Neural cell (in vitro differentiated cells): ENCODE results near the gene PDE11A. TPM values are rescaled to one million over a fixed set of nuclear protein-coding genes. Genes with fewer than 3 reads are reported as not detected.

Experiments
- H2AFZ ChIP-seq: fragments of 200-600, 300-800 bp; sonication (generic), shearing (Covaris generic); 2 replicates; pipeline ENCODE4 v1.6.0; 2014; ENCODE audit warnings: low read depth, mild to moderate bottlenecking, antibody characterized with exemption, low read length, moderate library complexity
- H3F3A ChIP-seq: fragments of 200-600 bp; shearing (Covaris generic); 2 replicates; pipeline ENCODE4 v1.6.1; 2016; ENCODE audit warnings: mild to moderate bottlenecking, moderate library complexity, mixed read lengths, antibody characterized with exemption, low read length; ENCODE audit not compliant: insufficient read depth, poor library complexity, severe bottlenecking
- H3K27ac ChIP-seq: fragments of 200-600, 300-800 bp; sonication (generic), shearing (Covaris generic); 2 replicates; pipeline ENCODE4 v1.5.1; 2014; ENCODE audit warnings: mild to moderate bottlenecking, low read length, moderate library complexity
- H3K27me3 ChIP-seq: fragments of 300-800, 200-600 bp; sonication (generic), shearing (Covaris generic); 2 replicates; pipeline ENCODE4 v1.6.0; 2014; ENCODE audit warnings: mild to moderate bottlenecking, low read depth, low read length, moderate library complexity; ENCODE audit not compliant: insufficient read depth
- H3K36me3 ChIP-seq: fragments of 300-800, 200-600 bp; sonication (generic), shearing (Covaris generic); 2 replicates; pipeline ENCODE4 v1.5.1; 2014; ENCODE audit warnings: mild to moderate bottlenecking, antibody characterized with exemption, low read length, moderate library complexity; ENCODE audit not compliant: insufficient read depth
- H3K4me2 ChIP-seq: fragments of 300-800, 200-600 bp; sonication (generic), shearing (Covaris generic); 2 replicates; pipeline ENCODE4 v1.6.0; 2014; ENCODE audit warnings: mild to moderate bottlenecking, low read length
- H3K4me3 ChIP-seq: fragments of 300-800, 200-600 bp; sonication (generic), shearing (Covaris generic); 2 replicates; pipeline ENCODE4 v1.5.1; 2014; ENCODE audit warnings: mild to moderate bottlenecking, low read length, moderate library complexity
- H3K79me2 ChIP-seq: fragments of 200-600 bp; shearing (Covaris generic); replicated peaks from 2 replicates; pipeline ENCODE4 v1.6.0; 2014; ENCODE audit warnings: mild to moderate bottlenecking, low read length, moderate library complexity; ENCODE audit not compliant: insufficient read depth
- H3K9ac ChIP-seq: fragments of 300-800, 200-600 bp; sonication (generic), shearing (Covaris generic); 2 replicates; pipeline ENCODE4 v1.6.1; 2016; ENCODE audit warnings: mild to moderate bottlenecking, low read length, mixed read lengths
- H3K9me2 ChIP-seq: fragments of 200-600 bp; shearing (Covaris generic); 2 replicates; pipeline ENCODE4 v1.6.1; 2016; ENCODE audit warnings: mild to moderate bottlenecking, low read length, mixed read lengths; ENCODE audit not compliant: insufficient read depth
- H3K9me3 ChIP-seq: fragments of 200-600, 300-800 bp; sonication (generic), shearing (Covaris generic); 2 replicates; pipeline ENCODE4 v1.6.1; 2016; ENCODE audit warnings: mild to moderate bottlenecking, mixed run types, low read length, moderate library complexity, mixed read lengths
- H4K20me1 ChIP-seq: fragments of 200-600 bp; shearing (Covaris generic); 2 replicates; pipeline ENCODE4 v1.6.1; 2016; ENCODE audit warnings: mild to moderate bottlenecking, mixed run types; ENCODE audit not compliant: insufficient read depth
- CTCF ChIP-seq: fragments of 450-650 bp; IDR thresholded peaks from 2 replicates; pipeline ENCODE4 v1.5.1; 2014; ENCODE audit warnings: antibody characterized with exemption, mild to moderate bottlenecking, moderate library complexity; ENCODE audit not compliant: poor library complexity, severe bottlenecking
- EP300 ChIP-seq: fragments of 450-650 bp; conservative IDR thresholded peaks from 2 replicates; pipeline ENCODE4 v1.6.1; 2014; ENCODE audit warnings: antibody characterized with exemption, mild to moderate bottlenecking, moderate library complexity; ENCODE audit not compliant: poor library complexity, severe bottlenecking
- EZH2 ChIP-seq: fragments of 200-600, 300-800 bp; shearing (Covaris generic), sonication (generic); IDR thresholded peaks from 2 replicates; pipeline ENCODE4 v1.6.1; 2014; ENCODE audit warnings: antibody characterized with exemption, low read length, borderline replicate concordance, mild to moderate bottlenecking; ENCODE audit not compliant: insufficient read depth, poor library complexity, severe bottlenecking
- MXI1 ChIP-seq: fragments of 450-650 bp; conservative IDR thresholded peaks from 2 replicates; pipeline ENCODE4 v1.6.1; 2014; ENCODE audit warnings: antibody characterized with exemption, mild to moderate bottlenecking; ENCODE audit not compliant: poor library complexity, severe bottlenecking
- POLR2AphosphoS5 ChIP-seq: IDR thresholded peaks from 2 replicates; pipeline ENCODE4 v1.6.1; 2012
- RAD21 ChIP-seq: fragments of 450-650 bp; conservative IDR thresholded peaks from 2 replicates; pipeline ENCODE4 v1.6.1; 2014; ENCODE audit warnings: antibody characterized with exemption, mild to moderate bottlenecking, moderate library complexity
- SMC3 ChIP-seq: fragments of 450-650 bp; conservative IDR thresholded peaks from 2 replicates; pipeline ENCODE4 v1.6.1; 2014; ENCODE audit warnings: antibody characterized with exemption, mild to moderate bottlenecking, moderate library complexity; ENCODE audit not compliant: poor library complexity
- TAF1 ChIP-seq: IDR thresholded peaks from 2 replicates; pipeline ENCODE4 v1.6.1; 2012; ENCODE audit warnings: low read depth
- polyA plus RNA-seq: library from polyadenylated mRNA; depleted of rRNA; stranded (reverse); fragments of >200 nt; gene quantifications from 2 replicates; pipeline ENCODE4 v1.2.3, GENCODE V29; 2014
- TF ChIP-seq, protein P1 (sequence below): IDR thresholded peaks from 2 replicates; pipeline ENCODE4 v1.6.1; 2012; ENCODE audit warnings: borderline replicate concordance

PDE11A gene
- polyA plus RNA-seq, 1 donor from 2014 or later: 0.89 TPM

- H3F3A ChIP-seq: no peaks in the 10 kb centered on the region
- H4K20me1 ChIP-seq: no peaks in the 10 kb centered on the region
- H3K4me3 ChIP-seq: no peak overlapping the region
- H3K9ac ChIP-seq: no peak overlapping the region
- H3K27ac ChIP-seq: no peak overlapping the region
- no peaks in the 10 kb centered on the region for H3K79me2 ChIP-seq
- H3K4me2 ChIP-seq: no peak overlapping the region
- TF ChIP-seq MXI1: no peak
- TF ChIP-seq CTCF: no peak
- TF ChIP-seq TAF1: no peak
- no peak for TF ChIP-seq EP300
- no peak for TF ChIP-seq EZH2
- no peak for TF ChIP-seq POLR2AphosphoS5
- TF ChIP-seq, protein P1, sequence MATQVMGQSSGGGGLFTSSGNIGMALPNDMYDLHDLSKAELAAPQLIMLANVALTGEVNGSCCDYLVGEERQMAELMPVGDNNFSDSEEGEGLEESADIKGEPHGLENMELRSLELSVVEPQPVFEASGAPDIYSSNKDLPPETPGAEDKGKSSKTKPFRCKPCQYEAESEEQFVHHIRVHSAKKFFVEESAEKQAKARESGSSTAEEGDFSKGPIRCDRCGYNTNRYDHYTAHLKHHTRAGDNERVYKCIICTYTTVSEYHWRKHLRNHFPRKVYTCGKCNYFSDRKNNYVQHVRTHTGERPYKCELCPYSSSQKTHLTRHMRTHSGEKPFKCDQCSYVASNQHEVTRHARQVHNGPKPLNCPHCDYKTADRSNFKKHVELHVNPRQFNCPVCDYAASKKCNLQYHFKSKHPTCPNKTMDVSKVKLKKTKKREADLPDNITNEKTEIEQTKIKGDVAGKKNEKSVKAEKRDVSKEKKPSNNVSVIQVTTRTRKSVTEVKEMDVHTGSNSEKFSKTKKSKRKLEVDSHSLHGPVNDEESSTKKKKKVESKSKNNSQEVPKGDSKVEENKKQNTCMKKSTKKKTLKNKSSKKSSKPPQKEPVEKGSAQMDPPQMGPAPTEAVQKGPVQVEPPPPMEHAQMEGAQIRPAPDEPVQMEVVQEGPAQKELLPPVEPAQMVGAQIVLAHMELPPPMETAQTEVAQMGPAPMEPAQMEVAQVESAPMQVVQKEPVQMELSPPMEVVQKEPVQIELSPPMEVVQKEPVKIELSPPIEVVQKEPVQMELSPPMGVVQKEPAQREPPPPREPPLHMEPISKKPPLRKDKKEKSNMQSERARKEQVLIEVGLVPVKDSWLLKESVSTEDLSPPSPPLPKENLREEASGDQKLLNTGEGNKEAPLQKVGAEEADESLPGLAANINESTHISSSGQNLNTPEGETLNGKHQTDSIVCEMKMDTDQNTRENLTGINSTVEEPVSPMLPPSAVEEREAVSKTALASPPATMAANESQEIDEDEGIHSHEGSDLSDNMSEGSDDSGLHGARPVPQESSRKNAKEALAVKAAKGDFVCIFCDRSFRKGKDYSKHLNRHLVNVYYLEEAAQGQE: no peak
- no peak for TF ChIP-seq SMC3
- TF ChIP-seq RAD21: no peak
- H3K9me3 ChIP-seq: no peaks in the 10 kb centered on the region
- H2AFZ ChIP-seq: no peak overlapping the region
- no peaks in the 10 kb centered on the region for H3K9me2 ChIP-seq
- H3K36me3 ChIP-seq: no peaks in the 10 kb centered on the region
- H3K27me3 ChIP-seq: peaks cover 11% of the 10 kb centered on the region
These were observed 3.6 kb downstream of the PDE11A start for GRCh38 chr2:178068823-178069454.

GRCh38 chr2:178066890-178067669 is 5.5 kb downstream of the PDE11A start:
- no peaks in the 10 kb centered on the region for H3K79me2 ChIP-seq
- H3K27ac ChIP-seq: no peak overlapping the region
- H3K27me3 ChIP-seq: no peaks in the 10 kb centered on the region
- H3K9ac ChIP-seq: no peak overlapping the region
- no peak for TF ChIP-seq SMC3
- no peak for TF ChIP-seq EZH2
- TF ChIP-seq MXI1: no peak
- TF ChIP-seq, protein P1: no peak
- no peak overlapping the region for H3K4me3 ChIP-seq
- H2AFZ ChIP-seq: no peak overlapping the region
- H3F3A ChIP-seq: no peaks in the 10 kb centered on the region
- no peaks in the 10 kb centered on the region for H4K20me1 ChIP-seq
- no peaks in the 10 kb centered on the region for H3K9me3 ChIP-seq
- H3K4me2 ChIP-seq: no peak overlapping the region
- no peaks in the 10 kb centered on the region for H3K36me3 ChIP-seq
- no peaks in the 10 kb centered on the region for H3K9me2 ChIP-seq
